HTERT RPE-1 (cell line): ENCODE data around the gene C11orf97.
"Not testable (repeated sequence)": the region's sequence is repeated elsewhere in the genome, so short reads cannot be mapped to it uniquely, and the experiment has no call there.

Experiments
- in situ Hi-C: fragments of 300-500 bp; cut with MboI; formaldehyde crosslinking; loops from 4 replicates; pipeline ENCODE4 v1.14.3; 2020; ENCODE audit warnings: low sequenced_read_pairs

C11orf97 gene

DNA sequence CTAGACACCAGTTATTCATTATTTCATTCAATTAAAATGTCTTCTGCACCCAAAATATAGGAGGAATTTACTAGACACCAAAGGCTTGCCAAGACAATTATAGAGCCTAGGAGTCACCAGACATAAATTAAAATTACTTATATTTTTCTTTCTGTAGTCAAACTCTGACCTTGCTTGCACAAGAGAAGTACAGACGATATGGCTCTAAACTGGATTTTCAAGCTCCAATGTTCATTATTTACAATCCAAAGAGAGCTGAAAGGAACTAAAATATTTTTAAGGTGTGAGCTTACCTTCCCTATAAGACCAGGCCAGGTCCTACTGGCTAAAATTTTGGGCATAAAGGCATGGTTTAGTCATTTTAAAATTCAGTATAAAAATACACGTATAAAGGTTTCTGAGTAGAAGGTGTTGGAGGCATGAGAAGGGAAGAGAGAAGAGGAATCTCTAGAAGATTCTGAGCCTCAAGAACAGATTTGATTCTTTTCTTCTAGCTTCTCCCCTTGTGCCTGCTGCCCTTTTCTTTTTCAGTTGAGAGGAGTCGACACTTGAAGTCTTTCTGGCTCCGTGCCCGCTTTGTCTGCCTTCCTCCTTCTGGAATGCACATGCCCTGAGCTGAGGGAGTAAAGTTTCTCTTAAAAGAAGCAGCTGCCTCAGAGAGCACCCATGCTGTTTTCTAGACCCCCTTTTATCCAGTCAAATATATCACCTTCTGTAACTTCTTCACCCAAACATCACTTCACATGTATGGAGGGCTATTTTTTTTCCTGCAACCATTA is 13.5 kb downstream of the C11orf97 start:
- in situ Hi-C loops, result no loop called here

DNA sequence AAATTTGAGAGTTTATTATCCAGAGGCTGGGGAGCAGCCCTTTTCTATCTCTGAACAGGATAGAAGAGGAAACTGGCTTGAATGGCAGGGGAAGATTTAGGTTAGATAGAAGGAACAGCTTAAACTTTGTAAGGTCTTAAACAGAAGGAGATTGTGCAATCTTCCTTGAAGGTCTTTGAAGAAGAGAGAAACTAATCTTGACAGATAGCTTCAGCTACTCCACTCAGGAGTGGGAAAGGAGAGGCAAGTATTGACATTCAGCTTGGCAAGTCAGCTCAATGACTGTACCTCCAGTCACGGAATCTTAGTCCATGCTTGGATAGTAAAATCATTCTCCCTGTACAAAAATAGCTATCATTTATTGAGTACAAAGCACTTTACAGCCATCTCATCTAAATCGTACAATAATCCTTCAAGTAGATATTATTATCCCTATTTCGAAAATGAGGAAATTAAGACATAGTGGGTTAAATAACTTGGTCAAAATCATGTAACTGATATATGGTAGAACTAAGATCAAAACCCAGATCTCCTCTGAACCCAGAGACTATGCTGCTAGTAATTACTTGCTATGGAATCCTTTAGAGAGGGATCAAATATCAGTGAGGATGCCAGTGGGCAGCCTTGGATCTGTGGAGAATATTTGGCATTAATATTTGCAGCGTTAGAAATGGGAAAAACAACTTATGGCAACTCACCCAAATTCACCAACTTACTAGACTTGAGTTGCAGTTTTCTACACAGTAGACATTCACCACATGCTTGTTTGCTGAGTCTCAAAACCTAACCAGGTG is 14.6 kb downstream of the C11orf97 start:
- in situ Hi-C loops, result no loop called here

DNA sequence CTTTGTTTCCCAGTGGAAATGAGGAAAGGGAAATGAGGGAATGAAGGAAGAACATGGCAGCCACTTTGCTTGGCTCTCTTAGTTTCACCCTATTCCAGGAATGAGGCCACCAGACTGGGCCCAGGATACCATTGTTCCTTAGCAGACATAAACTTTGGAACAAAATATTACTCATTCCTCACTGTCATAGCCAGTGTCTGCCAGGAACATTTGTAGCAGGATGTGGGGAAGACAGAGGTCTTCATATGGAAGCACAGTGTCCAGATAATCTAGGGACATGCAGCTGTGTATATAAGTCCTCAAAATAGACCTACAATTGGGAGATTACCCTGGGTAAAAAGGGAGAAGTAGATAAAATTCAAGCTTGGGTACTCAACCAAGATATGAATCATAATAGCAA is 16.3 kb downstream of the C11orf97 start:
- in situ Hi-C loops, result no loop called here

DNA sequence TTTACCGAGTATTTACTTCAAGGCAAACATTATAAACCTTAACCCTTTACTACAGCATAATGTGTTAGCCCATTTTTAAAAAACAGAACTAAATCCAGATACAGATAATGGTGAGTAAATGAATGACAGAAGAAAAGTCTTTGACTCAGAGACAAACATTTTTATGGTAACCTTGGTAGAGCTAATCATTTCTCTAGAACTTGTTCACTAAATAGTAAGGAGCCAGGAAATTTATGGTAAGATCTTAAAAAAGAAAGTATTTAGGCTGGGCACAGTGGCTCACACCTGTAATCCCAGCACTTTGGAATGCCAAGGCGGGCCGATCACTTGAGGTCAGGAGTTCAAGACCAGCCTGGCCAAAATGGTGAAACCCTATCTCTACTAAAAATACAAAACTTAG is 19.9 kb downstream of the C11orf97 start:
- in situ Hi-C loops, result no loop called here

DNA sequence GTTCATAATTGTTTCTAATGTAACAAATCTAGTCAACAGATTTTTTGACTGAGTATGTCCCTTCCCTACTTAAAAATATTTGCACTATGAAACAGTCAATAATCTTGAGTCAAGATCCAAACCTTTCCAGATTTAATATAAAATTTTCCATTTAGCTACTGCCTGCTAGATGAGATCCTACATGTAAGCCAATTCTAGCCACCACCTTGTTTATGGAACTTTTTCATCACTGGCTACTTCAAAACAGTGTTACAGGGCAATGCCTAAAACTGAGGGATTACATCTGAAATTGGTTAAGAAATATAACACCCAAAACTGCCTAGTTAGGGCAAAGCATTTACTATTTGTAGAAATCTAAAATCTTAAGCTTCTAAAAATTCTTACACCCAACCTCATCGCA is 20.9 kb downstream of the C11orf97 start:
- in situ Hi-C loops, result no loop called here

DNA sequence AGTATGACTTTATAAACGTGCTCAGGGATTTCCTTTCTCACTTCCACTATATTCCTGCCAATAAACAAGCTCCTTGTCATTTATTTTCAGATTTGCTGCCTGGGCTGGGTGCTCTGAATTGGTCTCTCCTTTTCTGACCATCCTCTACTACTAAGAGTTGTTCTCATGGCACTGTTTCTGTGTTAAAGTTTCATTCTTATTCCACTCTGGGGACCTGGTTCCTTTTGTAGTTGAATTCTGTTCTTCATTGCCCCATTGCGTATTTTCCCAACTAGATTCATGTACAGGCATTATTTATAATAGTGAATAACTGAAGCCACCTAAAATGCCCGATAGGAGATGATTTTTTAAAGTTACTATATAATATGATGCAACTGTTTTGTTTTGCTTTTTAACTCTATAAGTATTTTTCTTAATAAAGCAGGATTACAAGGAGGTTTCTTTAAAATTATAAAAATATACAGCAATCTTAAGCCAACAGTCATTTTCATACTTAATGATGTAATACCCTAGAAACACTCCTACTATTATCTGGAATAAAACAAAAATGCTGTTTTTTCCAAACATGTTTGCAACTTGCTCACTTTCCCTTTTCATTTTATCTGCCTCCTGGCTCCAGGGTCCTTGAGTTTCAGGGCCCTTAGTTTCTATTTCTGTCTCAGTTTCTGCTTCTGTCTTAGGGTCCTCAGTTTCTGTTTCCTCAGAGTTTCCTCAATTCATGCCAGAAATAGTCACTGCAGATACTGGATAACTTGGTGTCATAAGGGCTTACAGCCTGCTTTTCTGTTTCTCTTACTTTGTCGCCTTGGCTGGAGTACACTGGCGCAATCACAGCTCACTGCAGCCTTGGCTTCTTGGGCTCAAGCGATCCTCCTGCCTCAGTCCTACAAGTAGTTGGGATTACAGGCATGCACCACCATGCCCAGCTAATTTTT is 21.7 kb downstream of the C11orf97 start:
- in situ Hi-C loops, result no loop called here

DNA sequence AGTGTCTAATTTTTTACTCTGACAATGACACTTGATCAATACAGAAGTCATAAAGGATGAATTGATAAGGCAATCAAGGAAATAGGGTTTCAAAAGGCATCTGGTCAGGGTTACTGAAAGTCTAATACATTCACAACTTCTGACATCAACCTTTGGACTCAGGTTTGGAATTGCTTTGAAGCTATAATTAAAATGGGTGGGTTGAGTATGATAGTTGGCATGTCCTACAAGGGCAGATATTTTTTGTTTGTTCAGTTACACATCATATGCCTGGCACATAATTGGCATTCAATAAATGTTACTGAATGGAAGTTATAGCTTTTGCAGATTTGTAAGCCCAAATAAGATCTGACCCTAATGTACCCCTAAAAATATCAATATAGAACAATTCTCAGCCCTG is 24.1 kb downstream of the C11orf97 start:
- in situ Hi-C loops, result no loop called here

DNA sequence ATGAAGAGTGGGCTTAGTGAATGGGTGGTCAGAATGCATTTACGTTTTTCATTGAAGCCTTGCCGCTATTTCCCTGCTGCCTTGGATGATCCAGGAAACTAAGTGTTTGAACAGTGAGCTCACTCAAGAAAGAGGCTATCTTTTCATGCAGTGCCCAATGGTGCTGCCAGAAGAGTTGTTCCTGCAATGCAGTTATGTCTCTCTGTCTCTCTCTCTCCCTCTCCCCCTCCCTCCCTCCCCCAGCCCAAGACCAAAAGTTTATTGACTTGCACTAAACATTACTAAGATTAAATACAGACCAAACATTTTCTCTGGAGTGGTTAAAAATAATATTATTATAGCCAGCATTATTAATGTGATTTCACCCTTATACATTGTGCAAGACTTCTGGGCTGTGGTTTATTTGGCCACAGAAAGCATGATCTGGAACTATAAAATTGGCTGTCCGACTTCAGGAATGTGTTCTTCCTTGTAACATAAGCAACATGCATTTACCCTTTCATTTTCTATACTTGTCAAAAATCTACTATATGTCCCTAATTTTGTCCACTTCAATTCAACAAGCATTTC is 24.9 kb downstream of the C11orf97 start:
- in situ Hi-C loops, result no loop called here

DNA sequence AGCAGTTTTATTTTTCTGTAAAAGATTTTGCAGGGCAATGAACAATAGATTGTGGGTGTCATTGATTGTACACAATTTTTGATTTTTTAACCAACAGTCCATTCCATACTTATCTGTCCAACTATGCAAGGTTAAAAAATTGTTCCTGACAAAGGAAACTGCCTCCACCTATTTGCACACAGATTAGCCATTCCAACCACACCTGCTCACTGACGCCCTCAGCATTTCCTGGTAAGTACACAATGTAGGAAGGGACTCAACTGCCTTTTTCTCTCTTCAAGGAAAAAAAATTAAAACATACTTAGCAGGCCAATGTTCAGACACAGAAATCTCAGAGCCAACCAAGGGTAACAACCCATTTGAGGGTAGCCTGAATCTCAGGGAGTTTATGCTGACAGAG is 27.2 kb downstream of the C11orf97 start:
- in situ Hi-C loops, result no loop called here

DNA sequence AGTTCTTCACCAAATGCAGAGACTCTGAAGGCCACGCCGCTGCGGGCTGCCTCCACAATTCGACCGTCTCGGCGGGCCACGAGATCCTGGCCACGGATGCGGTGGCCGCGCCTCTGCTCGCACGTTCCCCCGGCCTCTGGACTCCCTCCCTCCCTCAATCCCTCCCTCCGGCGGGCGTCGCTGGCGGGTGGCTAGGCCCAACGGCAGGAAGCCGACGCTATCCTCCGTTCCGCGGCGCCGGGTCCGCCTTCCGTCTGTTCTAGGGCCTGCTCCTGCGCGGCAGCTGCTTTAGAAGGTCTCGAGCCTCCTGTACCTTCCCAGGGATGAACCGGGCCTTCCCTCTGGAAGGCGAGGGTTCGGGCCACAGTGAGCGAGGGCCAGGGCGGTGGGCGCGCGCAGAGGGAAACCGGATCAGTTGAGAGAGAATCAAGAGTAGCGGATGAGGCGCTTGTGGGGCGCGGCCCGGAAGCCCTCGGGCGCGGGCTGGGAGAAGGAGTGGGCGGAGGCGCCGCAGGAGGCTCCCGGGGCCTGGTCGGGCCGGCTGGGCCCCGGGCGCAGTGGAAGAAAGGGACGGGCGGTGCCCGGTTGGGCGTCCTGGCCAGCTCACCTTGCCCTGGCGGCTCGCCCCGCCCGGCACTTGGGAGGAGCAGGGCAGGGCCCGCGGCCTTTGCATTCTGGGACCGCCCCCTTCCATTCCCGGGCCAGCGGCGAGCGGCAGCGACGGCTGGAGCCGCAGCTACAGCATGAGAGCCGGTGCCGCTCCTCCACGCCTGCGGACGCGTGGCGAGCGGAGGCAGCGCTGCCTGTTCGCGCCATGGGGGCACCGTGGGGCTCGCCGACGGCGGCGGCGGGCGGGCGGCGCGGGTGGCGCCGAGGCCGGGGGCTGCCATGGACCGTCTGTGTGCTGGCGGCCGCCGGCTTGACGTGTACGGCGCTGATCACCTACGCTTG is 31.7 kb downstream of the C11orf97 start, which contains the start of gene FUT4:
Gene FUT4, plus strand, starts transcription at position 227 of the 951 bp plus-strand sequence. Its CDS starts 213 bp downstream, at position 440.
- in situ Hi-C loops, result no loop called here

DNA sequence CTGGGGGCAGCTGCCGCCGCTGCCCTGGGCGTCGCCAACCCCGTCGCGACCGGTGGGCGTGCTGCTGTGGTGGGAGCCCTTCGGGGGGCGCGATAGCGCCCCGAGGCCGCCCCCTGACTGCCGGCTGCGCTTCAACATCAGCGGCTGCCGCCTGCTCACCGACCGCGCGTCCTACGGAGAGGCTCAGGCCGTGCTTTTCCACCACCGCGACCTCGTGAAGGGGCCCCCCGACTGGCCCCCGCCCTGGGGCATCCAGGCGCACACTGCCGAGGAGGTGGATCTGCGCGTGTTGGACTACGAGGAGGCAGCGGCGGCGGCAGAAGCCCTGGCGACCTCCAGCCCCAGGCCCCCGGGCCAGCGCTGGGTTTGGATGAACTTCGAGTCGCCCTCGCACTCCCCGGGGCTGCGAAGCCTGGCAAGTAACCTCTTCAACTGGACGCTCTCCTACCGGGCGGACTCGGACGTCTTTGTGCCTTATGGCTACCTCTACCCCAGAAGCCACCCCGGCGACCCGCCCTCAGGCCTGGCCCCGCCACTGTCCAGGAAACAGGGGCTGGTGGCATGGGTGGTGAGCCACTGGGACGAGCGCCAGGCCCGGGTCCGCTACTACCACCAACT is 32.5 kb downstream of the C11orf97 start:
- in situ Hi-C loops, result no loop called here

DNA sequence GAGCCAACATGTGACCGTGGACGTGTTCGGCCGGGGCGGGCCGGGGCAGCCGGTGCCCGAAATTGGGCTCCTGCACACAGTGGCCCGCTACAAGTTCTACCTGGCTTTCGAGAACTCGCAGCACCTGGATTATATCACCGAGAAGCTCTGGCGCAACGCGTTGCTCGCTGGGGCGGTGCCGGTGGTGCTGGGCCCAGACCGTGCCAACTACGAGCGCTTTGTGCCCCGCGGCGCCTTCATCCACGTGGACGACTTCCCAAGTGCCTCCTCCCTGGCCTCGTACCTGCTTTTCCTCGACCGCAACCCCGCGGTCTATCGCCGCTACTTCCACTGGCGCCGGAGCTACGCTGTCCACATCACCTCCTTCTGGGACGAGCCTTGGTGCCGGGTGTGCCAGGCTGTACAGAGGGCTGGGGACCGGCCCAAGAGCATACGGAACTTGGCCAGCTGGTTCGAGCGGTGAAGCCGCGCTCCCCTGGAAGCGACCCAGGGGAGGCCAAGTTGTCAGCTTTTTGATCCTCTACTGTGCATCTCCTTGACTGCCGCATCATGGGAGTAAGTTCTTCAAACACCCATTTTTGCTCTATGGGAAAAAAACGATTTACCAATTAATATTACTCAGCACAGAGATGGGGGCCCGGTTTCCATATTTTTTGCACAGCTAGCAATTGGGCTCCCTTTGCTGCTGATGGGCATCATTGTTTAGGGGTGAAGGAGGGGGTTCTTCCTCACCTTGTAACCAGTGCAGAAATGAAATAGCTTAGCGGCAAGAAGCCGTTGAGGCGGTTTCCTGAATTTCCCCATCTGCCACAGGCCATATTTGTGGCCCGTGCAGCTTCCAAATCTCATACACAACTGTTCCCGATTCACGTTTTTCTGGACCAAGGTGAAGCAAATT is 33.3 kb downstream of the C11orf97 start:
- in situ Hi-C loops, result no loop called here

DNA sequence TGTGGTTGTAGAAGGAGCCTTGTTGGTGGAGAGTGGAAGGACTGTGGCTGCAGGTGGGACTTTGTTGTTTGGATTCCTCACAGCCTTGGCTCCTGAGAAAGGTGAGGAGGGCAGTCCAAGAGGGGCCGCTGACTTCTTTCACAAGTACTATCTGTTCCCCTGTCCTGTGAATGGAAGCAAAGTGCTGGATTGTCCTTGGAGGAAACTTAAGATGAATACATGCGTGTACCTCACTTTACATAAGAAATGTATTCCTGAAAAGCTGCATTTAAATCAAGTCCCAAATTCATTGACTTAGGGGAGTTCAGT is 33.9 kb downstream of the C11orf97 start:
- in situ Hi-C loops, result no loop called here

DNA sequence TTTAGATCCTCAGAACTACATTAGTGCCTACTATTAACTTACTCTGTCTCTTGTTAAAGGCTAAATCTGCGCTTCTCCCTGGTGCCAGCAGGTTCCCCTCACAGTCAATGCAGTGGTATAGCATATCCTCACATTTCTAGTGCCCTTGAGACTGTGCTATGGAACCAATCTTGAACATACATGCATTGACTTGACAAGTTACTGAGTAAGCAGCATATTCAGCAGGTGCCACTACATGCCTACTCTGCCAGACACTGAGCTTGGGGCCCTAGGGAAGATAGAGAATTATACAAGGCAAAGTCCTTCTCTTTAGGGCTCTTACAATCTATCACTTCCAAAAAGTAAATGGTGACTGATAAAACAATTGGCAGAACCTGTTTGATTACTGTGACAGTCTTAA is 34.6 kb downstream of the C11orf97 start:
- in situ Hi-C loops, result no loop called here

DNA sequence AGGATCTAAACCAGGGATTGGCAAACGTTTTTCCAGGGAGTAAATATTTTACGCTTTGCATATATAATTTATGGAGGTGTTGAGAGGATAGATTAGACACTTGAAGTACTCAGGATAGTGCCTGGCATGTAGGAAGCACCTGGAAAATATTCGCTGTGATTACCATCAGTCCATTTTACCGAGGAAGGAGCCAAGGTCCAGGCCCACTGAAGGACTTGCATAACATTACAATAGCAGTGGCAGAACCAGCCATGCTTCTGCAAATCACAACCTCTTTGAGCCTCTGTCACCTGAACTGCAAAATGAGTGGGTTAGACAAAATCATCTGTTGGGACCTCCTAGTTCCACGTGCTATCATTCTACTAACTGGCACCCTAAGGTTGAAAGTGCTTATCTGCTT is 36.9 kb downstream of the C11orf97 start:
- in situ Hi-C loops, result no loop called here

DNA sequence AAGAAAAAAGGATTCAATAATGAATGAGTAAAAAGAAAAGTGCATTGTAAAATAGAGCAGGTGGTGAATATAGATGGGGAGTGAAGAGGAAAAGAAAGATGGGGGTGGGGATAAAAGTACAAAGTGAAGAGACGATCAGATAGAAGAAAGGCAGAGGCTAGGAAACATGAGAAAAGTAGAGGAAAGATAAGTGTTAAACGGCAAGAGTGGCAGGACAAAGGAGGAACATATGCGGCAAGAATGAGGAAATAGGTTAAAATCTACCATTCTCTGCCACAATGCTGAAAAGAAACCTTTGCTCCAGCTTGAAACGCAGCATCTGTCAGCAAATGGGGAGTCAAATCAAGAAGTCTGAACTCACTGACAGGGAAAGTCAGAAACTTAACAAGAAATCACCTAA is 38.3 kb downstream of the C11orf97 start:
- in situ Hi-C loops, result no loop called here

DNA sequence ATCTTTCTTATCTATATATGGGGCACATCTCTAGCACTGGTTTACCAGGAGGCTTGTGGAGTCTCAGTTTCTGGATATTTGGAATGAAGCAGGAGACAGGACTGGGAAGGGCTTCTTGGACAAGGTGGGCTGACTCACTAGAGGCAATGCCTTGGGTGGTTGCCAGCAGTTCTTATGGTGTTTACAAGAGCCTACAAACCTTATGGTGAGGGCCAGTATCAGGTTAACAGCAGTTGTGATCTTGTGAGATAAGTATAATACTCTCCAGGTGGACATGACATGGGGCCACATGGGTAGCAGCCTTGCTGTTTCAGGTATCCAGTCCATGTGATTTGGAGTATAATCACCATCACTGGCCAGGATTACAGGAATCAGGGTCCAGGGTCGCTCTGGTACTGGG is 41.7 kb downstream of the C11orf97 start:
- in situ Hi-C loops, result no loop called here

DNA sequence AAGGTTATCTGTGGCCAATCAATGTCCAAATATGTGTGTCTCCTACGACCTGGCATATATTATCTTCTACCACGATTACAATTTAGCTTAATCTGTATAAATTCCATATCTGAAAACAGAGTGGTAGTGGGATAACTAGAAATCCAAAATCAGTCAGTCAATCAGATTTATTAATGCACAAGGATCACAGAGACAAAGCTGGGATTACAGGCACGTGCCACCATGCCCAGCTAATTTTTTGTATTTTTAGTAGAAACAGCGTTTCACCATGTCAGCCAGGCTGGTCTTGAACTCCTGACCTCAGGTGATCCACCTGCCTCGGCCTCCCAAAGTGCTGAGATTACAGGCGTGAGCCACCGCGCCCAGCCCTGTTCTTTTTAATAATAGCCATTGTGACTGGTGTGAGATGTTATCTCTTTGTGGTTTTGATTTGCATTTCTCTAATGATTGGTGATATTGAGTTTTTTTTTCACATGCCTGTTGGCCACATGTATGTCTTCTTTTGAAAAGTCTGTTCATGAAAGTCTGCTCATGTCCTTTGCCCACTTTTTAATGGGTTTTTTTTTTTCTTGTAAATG is 43.6 kb downstream of the C11orf97 start:
- in situ Hi-C loops, result not testable (repeated sequence)
